Hematopoietic multipotent progenitor cell treated with erythropoietin and hydrocortisone succinate and interleukin-3 and kit ligand, for 4 days (in vitro differentiated cells): Measurements from ENCODE around the gene HLA-G.
"Not testable (repeated sequence)": the region's sequence is repeated elsewhere in the genome, so short reads cannot be mapped to it uniquely, and the experiment has no call there.

Experiments used
- DNase-seq: peaks from one replicate; pipeline ENCODE4 v3.0.0-alpha.2; 2015

The HLA-G gene

DNA sequence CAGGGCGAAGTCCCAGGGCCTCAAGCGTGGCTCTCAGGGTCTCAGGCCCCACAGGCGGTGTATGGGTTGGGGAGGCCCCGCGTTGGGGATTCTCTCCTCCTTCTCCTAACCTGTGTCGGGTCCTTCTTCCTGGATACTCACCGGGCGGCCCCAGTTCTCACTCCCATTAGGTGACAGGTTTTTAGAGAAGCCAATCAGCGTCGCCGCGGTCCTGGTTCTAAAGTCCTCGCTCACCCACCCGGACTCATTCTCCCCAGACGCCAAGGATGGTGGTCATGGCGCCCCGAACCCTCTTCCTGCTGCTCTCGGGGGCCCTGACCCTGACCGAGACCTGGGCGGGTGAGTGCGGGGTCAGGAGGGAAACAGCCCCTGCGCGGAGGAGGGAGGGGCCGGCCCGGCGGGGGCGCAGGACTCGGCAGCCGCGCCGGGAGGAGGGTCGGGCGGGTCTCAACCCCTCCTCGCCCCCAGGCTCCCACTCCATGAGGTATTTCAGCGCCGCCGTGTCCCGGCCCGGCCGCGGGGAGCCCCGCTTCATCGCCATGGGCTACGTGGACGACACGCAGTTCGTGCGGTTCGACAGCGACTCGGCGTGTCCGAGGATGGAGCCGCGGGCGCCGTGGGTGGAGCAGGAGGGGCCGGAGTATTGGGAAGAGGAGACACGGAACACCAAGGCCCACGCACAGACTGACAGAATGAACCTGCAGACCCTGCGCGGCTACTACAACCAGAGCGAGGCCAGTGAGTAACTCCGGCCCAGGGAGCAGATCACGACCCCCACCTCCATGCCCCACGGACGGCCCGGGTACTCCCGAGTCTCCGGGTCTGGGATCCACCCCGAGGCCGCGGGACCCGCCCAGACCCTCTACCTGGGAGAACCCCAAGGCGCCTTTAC, at the start of gene HLA-G:
Gene HLA-G (plus strand): TSS at position 247 of the 892 bp plus-strand sequence. CDS start 20 bp downstream, at position 267.
- DNase-seq, result no peak

- not testable (repeated sequence) for DNase-seq
Observed at GRCh38 chr6:29780019-29780698, 47.5 kb upstream of the HLA-G start.

GRCh38 chr6:29789176-29789575, 38.4 kb upstream of the HLA-G start:
- DNase-seq, result no peak

- no peak for DNase-seq
Observed at GRCh38 chr6:29790626-29791025, 37.0 kb upstream of the HLA-G start.

DNA sequence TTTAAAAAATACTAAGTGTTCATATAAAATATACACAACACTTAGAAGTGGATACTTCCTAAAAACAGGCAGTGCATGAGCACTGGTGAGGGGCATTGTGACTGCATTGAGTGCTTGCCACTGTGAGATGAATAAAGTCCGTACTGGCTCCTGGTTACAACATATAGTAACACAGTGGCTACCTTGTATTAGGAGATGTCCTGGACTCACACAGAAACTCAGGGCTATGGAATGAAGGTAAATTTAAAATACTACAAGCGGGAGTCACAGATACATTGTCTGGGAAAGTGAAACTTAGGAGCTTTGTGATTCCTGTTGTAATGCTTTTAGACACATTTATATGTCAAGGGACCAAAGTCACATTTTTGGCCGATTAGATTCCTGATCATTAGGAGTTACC, 36.5 kb upstream of the HLA-G start:
- no peak for DNase-seq

GRCh38 chr6:29791786-29792122, 35.9 kb upstream of the HLA-G start:
- DNase-seq, result no peak

GRCh38 chr6:29792123-29793035, 35.2 kb upstream of the HLA-G start:
- DNase-seq, result peak; percentile 23

DNA sequence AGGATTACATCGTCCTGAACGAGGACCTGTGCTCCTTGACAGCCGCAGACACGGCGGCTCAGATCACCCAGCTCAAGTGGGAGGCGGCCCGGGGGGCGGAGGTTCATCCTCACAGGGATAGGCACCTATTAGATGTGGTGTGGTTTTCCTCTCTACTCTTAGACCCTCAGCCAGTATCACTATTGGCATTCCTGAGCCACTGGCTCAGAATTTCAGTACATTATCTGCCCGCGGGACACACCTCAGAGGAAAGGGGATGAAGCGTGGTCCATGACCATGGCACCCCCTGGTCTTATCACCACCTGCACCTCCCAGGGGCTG, 34.6 kb upstream of the HLA-G start:
- DNase-seq, result no peak

GRCh38 chr6:29793796-29794195, 33.8 kb upstream of the HLA-G start:
- no peak for DNase-seq

GRCh38 chr6:29796026-29796425, 31.6 kb upstream of the HLA-G start:
- DNase-seq, result no peak

- no peak for DNase-seq
Observed at GRCh38 chr6:29797135-29797534, 30.5 kb upstream of the HLA-G start.

GRCh38 chr6:29797966-29798365, 29.7 kb upstream of the HLA-G start:
- no peak for DNase-seq

DNA sequence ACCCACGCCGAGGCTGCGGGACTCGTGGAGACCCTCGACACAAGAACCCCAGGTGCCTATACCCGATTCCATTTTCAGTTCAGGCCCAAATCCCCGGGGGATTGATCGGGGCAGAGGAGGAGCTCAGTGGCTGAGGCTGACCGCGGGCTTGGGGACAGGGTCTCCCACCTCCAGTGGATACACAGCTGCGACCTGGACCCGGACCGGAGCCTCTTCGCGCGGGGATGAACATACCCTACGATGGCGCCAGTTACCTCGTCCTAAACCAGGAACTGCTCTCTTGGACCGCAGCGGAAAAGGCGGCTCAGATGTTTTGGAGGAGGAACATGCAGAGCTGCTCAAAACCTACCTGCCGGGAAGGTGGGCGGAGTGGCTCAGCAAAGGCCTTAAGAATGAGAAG, 27.4 kb upstream of the HLA-G start:
- DNase-seq, result no peak

DNA sequence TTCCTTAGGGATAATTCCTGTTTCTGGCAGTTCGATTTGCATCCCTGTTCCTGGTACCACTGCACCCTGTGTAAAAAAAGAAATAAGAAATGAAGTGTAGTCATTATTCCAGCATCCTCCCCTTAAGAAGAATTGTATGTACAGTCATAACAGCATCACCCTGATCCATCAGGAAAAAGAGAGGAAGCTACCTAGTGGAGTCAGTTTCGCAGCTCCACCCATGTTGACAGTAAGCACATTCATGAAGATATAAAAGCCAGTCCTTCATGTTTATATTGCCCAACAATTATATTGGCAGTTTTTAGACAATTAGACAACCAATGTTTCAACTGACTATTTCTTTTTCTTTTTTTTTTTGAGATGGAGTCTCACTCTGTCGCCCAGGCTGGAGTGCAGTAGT, 21.2 kb upstream of the HLA-G start:
- no peak for DNase-seq

GRCh38 chr6:29809249-29809648, 18.4 kb upstream of the HLA-G start:
- DNase-seq, result no peak

- DNase-seq, result no peak
Observed at GRCh38 chr6:29810371-29810770, 17.3 kb upstream of the HLA-G start.

- DNase-seq, result no peak
Observed at GRCh38 chr6:29811377-29811776, 16.2 kb upstream of the HLA-G start.

GRCh38 chr6:29813066-29813465, 14.6 kb upstream of the HLA-G start:
- DNase-seq, result no peak

DNA sequence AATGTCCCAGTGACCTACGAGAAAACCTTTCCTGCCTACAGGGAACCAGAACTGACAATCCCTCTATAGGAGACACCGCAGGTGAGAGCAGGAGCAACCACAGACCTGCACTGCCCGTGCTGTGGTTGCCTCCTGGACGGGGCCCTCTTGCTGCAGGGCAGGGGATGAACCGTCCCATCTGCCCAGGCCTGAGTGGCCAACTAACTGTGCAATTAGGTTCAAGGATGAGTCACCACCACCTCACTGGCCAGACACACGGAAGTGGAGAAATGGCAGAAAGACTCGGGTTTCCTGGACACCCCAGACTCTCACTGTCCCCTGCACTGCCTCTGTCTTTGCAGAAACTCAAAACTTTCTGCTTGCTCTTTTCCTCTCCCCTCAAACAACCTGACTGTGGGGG, 13.8 kb upstream of the HLA-G start:
- DNase-seq, result no peak

GRCh38 chr6:29814379-29815117, 13.1 kb upstream of the HLA-G start:
- DNase-seq, result no peak

DNA sequence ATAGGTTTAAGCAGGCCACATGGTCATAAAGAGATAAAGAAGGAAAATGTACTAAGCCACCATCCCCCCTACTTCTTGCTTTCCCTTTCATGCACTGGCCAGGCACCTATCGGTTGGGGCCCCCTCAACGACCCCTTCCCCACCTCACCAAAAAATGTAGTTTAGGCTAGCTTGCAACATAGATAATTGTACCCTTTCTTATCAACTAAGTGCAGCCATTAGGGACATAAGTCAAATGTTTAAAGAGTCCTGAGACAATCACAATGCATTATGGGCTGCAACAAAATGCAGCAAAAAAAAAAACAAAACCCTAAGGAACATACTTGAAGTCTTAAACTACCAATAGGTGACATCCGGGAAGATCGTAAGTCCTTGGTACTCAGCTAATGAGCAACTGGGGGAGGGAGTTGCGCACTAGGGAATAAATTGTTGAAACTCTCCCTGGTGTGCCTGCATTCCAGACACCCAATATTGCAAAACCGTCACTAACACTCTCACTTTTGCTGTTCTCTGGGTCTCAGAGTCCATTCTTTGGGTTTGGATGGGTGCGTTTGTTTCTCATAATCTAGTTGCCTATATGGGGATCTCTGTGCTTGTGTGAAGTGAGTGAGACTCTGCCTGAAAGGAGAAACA, 12.4 kb upstream of the HLA-G start:
- peak; percentile 39 for DNase-seq

- no peak for DNase-seq
Observed at GRCh38 chr6:29816030-29816429, 11.6 kb upstream of the HLA-G start.
